GM18907 (cell line): ENCODE results near the gene ZNF525.
"Not testable (repeated sequence)": the region's sequence is repeated elsewhere in the genome, so short reads cannot be mapped to it uniquely, and the experiment has no call there.

Experiments used
- ATAC-seq: cut with Tn5 transposase; IDR thresholded peaks from one replicate; pipeline ENCODE4 v1.9.1; 2021; ENCODE audit warnings: mild to moderate bottlenecking, moderate library complexity; ENCODE audit not compliant: unreplicated experiment

ZNF525 gene

DNA sequence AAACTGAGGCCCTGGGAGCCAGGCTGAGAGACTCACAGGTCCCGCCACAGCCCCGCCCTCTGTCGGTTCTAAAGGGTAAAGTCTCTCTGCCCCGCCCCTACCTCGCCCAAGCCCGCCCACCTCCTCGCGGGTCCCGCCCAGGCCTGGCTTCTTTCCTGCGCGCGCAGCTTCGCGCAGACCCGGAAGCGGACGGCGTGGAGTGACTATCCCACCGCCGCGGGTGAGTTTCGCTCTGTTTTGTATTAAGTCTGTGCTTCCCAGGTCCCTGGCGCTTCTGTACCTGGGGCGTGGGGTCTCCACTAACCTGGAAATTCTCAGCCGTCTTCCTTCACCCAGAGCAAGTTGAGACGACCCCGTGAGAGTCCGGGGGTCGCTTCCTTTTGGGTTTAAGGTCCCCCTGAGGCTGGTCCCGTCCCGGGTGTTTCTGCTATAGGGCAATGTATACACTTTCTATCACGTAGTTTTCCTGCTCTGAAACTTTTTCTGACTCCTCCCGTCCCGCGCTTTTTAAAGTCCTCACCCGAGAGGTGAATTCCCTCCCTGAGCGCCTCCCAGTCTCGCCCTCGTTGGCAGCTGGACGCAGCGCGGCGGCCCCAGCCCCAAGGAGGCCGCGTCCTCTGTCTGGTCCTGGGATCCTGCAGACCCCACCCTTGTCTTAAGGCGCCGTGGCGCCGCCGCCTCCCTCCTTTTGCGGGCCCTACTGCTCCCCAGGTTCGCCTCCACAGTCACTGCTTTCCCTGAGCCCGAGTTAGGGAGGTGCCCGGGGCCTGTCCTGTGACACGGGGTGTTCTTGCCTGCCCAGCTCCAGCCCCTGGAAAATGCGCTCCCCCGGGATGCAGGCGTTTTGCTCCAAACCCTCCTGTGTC lies 29.7 kb downstream of the ZNF525 start, which contains the start of gene ZNF765:
ZNF765 (plus strand) TSS at position 176 of the 866 bp plus-strand sequence. CDS start 2,867 bp downstream, outside the sequence.
- ATAC-seq, result peak; percentile 89

DNA sequence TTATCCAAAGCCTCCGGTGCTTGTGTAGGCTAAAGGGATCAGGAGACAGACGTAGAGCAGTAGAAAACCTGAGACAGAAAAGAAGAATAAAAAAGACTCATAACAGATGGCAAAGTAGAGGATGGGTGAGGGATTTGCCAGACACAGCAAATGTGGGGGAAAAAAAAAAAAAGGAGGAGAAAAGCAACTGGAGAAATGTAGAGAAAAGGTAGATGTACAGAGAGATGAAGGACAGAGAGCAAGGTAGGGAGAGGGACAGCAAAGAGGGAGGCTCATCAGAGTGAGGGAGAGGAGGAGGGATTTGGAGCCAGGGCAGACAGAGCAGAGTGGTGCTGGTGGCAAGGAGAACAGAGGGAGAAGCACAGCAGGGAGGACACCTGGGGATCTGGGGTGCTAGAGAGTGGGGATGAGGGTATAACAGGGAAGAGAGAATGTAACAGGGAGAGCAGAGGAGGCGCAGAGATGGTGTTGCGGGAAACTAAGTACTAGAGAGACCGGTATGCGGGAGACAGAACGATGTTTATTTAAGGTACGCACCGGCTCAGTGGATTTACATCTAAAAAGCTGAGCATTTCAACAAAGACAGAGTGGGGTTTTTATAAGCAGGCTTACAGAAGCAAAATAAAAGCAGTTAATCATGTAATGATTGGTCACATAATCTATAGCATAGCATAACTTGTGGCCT lies 30.5 kb downstream of the ZNF525 start:
- ATAC-seq, result not testable (repeated sequence)

DNA sequence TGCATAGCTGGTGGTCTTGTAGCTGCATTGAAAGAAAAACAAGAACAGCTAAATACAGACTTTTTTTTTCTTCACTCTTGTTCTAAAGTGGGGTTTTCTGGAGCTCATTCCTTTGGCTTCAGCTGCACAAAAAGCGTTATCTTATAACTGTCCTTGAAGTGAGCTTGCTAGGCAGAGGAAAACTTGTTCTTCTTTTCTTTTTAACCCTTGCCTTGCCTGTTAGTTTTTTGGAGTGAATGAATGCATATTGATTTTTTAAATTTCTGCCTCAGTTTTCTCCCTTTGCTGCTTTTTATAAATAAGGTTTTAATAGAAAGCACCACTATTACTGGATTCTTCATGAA lies 31.0 kb downstream of the ZNF525 start:
- no peak for ATAC-seq

DNA sequence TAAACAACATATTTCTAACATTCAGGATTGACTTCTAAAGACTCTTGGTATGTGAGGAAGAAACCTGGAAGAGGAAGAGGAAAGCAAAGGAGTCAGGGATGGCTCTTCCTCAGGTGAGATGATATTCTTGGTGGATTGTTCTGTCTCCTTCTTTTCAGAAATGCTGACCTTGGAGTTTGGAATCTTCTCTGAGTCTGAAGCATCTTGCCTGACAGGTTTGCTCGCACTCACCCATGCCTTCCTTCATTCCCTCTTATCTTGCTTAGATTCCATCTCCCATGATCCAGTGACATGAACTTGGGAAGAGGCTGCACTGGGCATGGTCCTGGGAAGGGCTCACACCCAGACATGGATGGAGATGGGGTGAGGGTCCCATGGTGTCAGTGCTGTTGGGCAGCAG lies 32.4 kb downstream of the ZNF525 start:
- not testable (repeated sequence) for ATAC-seq

DNA sequence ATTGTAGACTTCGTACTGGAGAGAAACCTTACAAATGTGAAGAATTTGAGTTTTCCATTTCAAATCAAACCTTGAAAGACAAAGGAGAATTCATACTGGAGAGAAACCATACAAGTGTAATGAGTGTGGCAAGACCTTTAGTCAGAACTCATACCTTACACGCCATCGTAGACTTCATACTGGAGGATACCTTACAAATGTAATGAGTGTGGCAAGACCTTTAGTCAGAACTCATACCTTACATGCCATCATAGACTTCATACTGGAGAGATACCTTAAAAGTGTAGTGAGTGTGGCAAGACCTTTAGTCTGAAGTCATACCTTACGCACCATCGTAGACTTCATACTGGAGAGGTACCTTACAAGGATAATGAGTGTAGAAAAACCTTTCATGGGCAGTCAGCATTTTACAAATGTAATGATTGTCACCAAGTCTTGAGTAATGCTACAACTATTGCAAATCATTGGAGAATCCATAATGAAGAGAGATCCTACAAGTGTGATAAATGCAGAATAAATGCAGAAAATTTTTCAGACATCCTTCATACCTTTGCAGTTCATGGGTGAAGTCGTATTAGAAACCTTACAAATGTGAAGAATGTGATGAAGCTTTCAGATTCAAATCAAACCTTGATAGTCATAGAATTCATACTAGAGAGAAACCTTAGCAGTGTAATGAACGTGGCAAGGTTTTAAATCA lies 44.1 kb downstream of the ZNF525 start:
- ATAC-seq, result no peak

DNA sequence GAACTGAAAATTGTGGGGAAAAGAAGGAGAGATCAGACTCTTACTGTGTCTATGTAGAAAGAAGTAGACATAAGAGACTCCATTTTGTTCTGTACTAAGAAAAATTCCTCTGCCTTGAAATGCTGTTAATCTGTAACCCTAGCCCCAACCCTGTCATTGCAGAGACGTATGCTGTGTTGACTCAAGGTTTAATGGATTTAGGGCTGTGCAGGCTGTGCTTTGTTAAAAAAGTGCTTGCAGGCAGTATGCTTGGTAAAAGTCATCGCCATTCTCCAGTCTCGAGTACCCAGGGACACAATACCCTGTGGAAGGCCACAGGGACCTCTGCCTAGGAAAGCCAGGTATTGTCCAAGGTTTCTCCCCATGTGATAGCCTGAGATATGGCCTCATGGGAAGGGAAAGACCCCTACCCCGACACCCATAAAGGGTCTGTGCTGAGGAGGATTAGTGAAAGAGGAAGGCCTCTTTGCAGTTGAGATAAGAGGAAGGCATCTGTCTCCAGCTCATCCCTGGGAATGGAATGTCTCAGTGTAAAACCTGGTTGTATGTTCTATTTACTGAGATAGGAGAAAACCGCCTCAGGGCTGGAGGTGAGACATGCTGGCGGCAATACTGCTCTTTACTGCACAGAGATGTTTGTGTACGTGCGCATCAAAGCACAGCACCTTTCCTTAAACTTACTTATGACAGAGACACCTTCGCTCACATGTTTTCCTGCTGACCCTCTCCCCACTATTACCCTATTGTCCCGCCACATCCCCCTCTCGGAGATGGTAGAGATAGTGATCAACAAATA lies 55.2 kb downstream of the ZNF525 start:
- not testable (repeated sequence) for ATAC-seq

DNA sequence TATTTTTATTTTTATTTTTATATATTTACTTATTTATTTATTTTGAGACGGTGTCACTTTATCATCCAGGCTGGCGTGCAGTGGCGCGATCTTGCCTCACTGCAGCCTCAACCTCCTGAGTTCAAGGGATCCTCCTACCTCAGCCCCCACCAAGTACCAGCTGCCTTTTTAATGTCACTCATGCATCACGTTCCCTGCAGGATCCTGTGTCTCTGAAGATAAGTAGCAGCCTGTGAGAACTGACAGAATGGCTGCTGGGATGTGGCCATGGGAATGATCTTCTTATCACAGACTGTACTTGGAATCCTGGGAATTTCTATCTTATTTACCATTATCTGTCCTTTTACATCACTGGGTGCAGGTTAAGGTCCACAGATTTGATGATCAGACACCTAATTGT lies 57.0 kb downstream of the ZNF525 start:
- no peak for ATAC-seq

DNA sequence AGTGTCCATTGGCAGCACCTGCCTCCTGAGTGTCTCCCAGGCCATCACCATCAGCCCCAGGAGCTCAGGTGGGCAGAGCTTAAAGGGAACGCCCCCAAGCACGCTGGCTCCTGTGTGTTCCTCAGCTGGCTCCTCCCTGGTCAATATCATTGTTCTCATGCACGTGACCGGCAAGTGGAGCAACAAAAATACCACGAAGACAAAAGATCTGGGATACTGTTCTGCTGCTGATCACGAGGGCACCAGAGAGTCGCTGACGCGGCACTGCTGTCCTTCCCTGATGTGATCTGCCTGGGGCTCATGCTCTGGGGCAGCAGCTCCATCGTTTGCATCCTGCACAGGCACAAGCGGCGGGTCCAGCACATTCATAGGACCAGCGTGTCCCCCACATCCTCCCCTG lies 57.6 kb downstream of the ZNF525 start:
- not testable (repeated sequence) for ATAC-seq

DNA sequence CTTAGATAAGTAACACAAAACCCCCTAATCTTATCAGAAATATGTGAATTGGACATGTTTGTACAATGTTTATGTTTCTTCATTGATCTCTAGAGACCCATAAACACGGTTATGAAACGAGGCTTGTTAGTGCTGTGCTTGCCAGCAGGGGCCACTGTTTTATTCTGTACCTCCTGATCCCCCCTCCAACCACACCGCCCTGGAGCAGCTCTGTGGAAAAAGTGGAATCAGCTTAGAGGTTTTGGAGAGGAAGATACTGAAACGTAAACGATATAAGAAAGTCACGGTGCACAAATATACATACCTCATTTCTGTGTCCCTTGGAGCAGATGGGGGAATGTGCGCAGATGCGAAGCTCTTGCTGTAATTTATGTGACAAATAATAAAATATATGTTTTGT lies 58.2 kb downstream of the ZNF525 start:
- not testable (repeated sequence) for ATAC-seq

DNA sequence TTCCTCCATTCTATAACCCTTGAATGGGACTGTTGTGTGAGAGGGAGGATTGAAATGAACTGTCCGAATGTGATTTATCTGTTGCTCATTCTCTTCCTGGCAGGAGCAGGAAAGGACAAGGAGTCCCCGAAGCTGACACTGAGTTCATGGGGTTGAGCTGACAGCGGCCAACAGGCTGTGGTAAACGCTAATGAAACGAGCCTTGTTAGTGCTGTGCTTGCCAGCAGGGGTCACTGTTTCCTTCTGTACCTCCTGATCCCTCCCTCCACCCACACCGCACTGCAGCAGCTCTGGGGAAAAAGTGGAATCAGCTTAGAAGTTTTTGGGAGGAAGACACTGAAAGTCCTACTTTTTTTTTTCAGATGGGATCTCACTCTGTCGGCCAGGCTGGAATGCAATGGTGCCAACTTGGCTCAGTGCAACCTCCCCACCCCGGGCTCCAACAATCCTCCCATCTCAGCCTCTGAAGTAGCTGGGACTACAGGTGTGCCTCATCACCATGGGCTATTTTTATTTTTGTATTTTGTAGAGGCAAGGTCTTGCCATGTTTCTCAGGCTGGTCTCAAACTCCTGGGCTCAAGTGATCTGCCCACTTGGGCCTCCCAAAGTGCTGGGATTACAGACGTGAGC lies 59.6 kb downstream of the ZNF525 start:
- ATAC-seq, result no peak

DNA sequence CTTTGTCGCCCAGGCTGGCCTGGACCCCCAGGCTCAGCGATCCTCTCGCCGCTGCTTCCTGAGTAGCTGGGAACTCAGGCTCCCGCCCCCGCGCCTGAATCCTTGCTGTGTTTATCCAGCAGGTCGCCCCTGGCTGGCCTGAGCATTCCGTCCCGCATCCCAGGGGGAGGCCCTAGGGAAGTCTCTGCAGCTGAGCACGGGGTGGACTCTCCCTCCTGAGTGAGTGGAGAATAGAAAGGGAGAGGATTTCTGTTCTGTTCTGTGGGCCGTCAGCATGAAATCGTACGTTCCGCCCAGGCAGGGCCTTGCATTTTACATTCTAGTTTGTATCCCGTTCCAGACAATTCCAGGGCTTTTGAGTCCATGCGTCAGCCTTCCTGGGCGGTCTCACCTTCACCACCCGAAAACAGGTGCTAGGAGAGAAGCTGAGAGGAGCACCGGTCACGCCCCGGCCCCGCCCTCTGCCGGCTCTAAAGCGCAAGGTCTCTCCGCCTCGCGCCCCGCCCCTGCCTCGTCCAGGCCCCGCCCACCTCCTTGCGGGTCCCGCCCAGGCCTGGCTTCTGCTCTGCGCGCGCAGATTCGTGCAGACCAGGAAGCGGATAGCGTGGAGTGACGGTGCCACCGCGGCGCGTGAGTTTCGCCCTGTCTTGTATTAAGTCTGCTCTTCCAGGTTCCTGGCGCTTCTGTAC lies 66.0 kb downstream of the ZNF525 start, which contains the start of gene ZNF761:
ZNF761 (plus strand) TSS at position 586 of the 689 bp plus-strand sequence. CDS start 15,285 bp downstream, outside the sequence.
- peak; percentile 93 for ATAC-seq

DNA sequence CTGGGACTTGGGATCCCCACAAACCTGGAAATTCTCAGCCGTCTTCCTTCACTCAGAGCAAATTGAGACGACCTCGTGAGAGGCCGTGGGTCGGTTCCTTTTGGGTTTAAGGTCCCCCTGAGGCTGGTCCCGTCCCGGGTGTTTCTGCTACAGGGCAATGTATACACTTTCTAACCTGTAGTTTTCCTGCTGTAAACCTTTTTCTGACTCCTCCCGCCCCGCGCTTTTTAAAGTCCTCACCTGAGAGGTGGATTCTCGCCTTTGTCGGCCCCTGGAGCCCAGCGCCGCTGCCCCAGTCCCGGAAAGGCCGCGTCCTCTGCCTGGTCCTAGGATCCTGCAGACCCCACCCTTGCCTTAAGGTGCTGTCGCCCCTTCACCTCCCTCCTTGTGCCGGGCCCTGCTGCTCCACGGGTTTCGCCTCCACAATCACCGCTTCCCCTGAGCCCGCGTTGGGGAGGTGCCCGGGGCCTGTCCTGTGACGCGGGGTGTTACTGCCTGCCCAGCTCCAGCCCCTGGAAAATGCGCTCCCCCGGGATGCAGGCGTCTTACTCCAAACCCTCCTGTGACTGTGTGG lies 66.7 kb downstream of the ZNF525 start:
- peak; percentile 38 for ATAC-seq
